ENCODE results near the gene P2RY6. TPM values are rescaled to one million over a fixed set of nuclear protein-coding genes. Genes with fewer than 3 reads are reported as not detected.

The P2RY6 gene
- total RNA-seq (2021), result not detected in 2 replicates
- long read RNA-seq, result 0 reads

- Histone ChIP-seq H3K27me3 (ENCODE audit: insufficient read depth, low read length) (no peaks in the 10 kb centered on the region; the same call in 1 of the 2 replicates), H2BK12ac (ENCODE audit: insufficient read length, low read depth, low read length) (no peak within 1 kb of the TSS), H3K23me2 (ENCODE audit: insufficient read length, low read depth, low read length, poor library complexity, severe bottlenecking) (no peaks in the 10 kb centered on the region), H3K4me2 (ENCODE audit: insufficient read depth, insufficient read length, low read length) (no peak within 1 kb of the TSS), H4K5ac (ENCODE audit: insufficient read length, low read depth, low read length) (no peak within 1 kb of the TSS), H3T11ph (ENCODE audit: low read length) (no peak within 1 kb of the TSS), H2AK5ac (ENCODE audit: insufficient read length, low read length) (no peak within 1 kb of the TSS), H2BK20ac (ENCODE audit: low read depth, low read length, poor library complexity, severe bottlenecking) (no peak within 1 kb of the TSS), H2BK120ac (ENCODE audit: low read depth, low read length, poor library complexity, severe bottlenecking) (no peak within 1 kb of the TSS), H4K8ac (replicated peaks; ENCODE audit: insufficient read length, low read depth, low read length) (no peak within 1 kb of the TSS), H3K23ac (ENCODE audit: insufficient read length, low read depth, low read length) (no peak within 1 kb of the TSS), H2BK15ac (ENCODE audit: low read depth, low read length) (no peak within 1 kb of the TSS), H3K9ac (ENCODE audit: extremely low read depth, insufficient read length, low read length) (no peak within 1 kb of the TSS), H4K20me1 (ENCODE audit: control insufficient read depth, insufficient read depth, insufficient read length) (no peaks in the 10 kb centered on the region), H3K4me1 (ENCODE audit: insufficient read depth, low read length) (no peaks in the 10 kb centered on the region), H3K56ac (ENCODE audit: insufficient read length, low read depth, low read length) (no peak within 1 kb of the TSS), H2BK5ac (ENCODE audit: insufficient read length, low read length) (no peak within 1 kb of the TSS), H4K91ac (ENCODE audit: insufficient read length, low read depth, low read length) (no peak within 1 kb of the TSS), H3K14ac (ENCODE audit: insufficient read depth, low read length) (no peak within 1 kb of the TSS), H3K4ac (ENCODE audit: low read depth, low read length) (no peak within 1 kb of the TSS), H3K79me2 (ENCODE audit: insufficient read depth, low read length) (no peaks in the 10 kb centered on the region), H3K18ac (ENCODE audit: insufficient read length, low read depth, low read length) (no peak within 1 kb of the TSS), H3K79me1 (ENCODE audit: insufficient read depth, low read depth, low read length, poor library complexity, severe bottlenecking) (no peaks in the 10 kb centered on the region), H2AFZ (ENCODE audit: low read length) (no peak within 1 kb of the TSS), H3K27ac (ENCODE audit: insufficient read length, low read depth, low read length) (no peak within 1 kb of the TSS), H3K9me3 (ENCODE audit: control insufficient read depth, low read depth, low read length) (no peaks in the 10 kb centered on the region)
- Mint-ChIP-seq H3K36me3 (ENCODE audit: insufficient read depth in 1 of 3, low read depth in 3 of 3) (no peaks in the 10 kb centered on the region), H3K4me1 (peaks cover 27 to 45% of the 10 kb centered on the region in 2 experiments), H3K27me3 (ENCODE audit: low read depth) (peaks cover 4% of the 10 kb centered on the region), H3K9me3 (no peaks in the 10 kb centered on the region; a peak in 1 of 5 replicates), H3K4me3 (no peak within 1 kb of the TSS), H3K27ac (no peak within 1 kb of the TSS; a peak in 1 of 7 replicates)
- DNase-seq, result peak; percentile 44
- no CpG with 5 or more reads among the region's 17 CpGs for WGBS (ENCODE audit: extremely low coverage, insufficient read length, low lambda C conversion rate)
- no peak for TF ChIP-seq CTCF (conservative IDR thresholded peaks at IDR 0.05)
Observed at GRCh38 chr11:73271936-73272679, at the start of gene P2RY6. Gene P2RY6 (plus strand): TSS chr11:73272338. CDS start chr11:73296519, 24,181 bp downstream.

Measured in H9 (cell line).